ENCODE results near the gene TREM2.

TREM2 gene

DNA sequence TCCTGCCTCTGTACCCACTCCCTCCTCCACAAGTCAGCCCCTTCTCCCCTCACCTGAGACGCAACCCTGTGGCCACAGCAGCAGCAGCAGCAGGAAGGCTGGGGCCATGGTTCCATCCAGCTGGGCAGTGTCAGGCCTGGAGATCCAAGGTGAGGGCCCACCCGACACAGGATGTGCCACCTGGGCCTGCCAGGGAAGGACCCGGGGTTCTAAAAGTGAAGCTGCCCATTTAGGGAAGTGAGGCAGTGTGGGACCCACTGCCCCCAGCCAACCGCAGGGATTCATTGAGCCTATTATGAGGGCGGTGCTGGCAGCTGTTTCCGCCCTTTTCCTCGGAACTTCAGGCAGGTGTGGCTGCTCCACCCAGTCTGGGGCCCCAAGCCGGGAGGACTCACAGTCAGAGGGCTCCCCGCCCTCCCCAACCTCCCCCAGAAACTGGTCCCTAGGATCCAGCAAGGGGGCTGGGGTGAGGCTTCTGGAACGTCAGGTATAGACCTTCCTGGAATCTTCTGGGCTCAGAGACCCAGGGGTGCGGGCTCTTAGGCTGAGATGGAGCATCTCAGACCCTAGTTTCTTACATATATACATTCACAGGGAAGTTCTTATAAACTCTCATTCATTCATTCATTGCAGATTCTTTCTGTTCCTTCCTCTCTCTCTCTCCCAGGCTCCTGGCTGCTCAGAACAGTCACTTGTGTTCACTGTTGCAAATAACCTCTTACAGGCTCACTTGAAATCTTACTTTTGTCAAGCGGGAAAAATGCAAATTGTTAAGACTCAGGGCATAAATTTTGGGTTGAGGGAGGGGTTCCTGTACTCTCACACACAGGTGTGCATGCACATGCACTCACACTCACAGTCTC lies 38.2 kb upstream of the TREM2 start, which contains the start of gene TREML2:
TSS of gene TREML2 (minus strand) at position 249 of the 863 bp plus-strand sequence. CDS start at position 108, 141 bp downstream.
- no peaks in the 10 kb centered on the region for H3K9me3 Mint-ChIP-seq
- no peak for TF ChIP-seq CTCF (IDR thresholded peaks at IDR 0.05; ENCODE audit: unreplicated experiment in 3 of 3)
- peaks cover 4% of the 10 kb centered on the region for H3K4me1 Mint-ChIP-seq
- no peak within 1 kb of the TSS for H3K4me3 Mint-ChIP-seq
- H3K27ac Mint-ChIP-seq, result no peak within 1 kb of the TSS
- H3K36me3 Mint-ChIP-seq (ENCODE audit: low read depth), result no peaks in the 10 kb centered on the region
- H3K27me3 Mint-ChIP-seq (ENCODE audit: low read depth), result peaks cover 14% of the 10 kb centered on the region

DNA sequence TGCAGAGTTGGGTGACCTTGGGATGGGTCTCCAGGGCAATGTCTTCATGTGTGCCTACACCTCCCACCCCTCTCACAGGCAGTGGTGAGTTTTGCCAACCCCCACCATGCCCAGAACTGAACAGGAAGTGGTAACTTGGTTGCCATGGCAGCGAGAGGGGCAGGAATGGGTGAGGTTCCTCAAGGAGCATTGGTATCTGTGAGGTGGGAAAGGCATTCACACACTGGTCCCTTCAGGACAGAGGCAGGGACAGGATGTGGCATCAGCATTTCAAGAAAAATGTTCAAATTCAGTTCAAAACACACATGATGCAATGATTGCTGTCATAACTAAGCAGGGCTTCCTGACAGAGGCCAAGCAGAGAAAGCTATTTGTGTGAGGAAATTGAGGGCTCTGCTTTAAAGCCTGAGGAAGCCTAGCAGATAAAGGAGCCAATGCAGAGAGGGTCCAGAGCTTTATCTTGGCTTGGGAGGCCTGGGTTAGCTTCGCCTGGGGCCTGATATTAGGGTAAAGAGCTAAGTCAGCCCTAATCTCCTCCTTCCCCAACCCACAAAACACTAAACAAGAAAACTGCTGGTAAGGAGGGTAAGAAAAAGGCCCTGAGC lies 37.5 kb upstream of the TREM2 start:
- TF ChIP-seq CTCF (IDR thresholded peaks at IDR 0.05; ENCODE audit: unreplicated experiment in 3 of 3), result no peak
- peaks cover 4% of the 10 kb centered on the region for H3K4me1 Mint-ChIP-seq
- H3K9me3 Mint-ChIP-seq, result no peaks in the 10 kb centered on the region
- peaks cover 21% of the 10 kb centered on the region for H3K27me3 Mint-ChIP-seq (ENCODE audit: low read depth)
- no peak overlapping the region for H3K4me3 Mint-ChIP-seq
- no peaks in the 10 kb centered on the region for H3K36me3 Mint-ChIP-seq (ENCODE audit: low read depth)
- H3K27ac Mint-ChIP-seq, result no peak overlapping the region

DNA sequence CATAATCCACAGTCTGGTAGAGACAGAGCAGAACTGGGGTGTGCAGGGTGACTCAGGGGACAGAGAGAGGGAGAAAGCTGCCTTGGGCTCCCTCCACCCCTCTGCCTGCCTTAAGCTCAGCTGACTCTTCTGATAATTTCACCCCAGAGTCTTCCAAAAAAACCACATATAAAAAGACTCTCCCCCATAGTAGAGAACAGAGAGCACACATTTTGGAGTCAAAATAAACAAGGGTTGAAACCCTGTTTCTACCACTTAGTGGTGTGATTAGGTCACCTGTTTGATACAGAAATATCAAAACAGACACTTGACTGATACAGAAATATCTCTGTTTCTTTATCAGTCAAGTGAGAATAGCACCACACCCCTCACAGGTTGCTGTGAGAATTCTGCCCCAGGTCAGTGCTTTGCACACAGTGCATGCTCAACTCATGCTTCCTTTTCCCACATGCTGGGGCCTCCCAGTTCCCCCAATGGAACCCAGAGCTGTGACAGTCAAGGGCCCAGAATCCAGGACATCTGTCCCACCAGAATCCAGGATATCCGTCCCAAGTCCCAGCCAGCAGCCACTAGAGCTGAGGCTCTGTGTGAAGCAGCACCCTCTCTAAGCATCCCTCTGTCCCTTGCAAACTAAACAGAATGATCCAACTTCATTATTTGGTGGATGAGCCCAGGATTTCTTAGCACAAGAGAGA lies 36.8 kb upstream of the TREM2 start:
- Mint-ChIP-seq H3K36me3 (ENCODE audit: low read depth) (no peaks in the 10 kb centered on the region), H3K27ac (no peak overlapping the region), H3K27me3 (ENCODE audit: low read depth) (peaks cover 27% of the 10 kb centered on the region), H3K9me3 (no peaks in the 10 kb centered on the region), H3K4me1 (peaks cover 4% of the 10 kb centered on the region), H3K4me3 (no peak overlapping the region)
- TF ChIP-seq CTCF (IDR thresholded peaks at IDR 0.05; ENCODE audit: unreplicated experiment in 3 of 3), result no peak

GRCh38 chr6:41197234-41197633 lies 34.3 kb upstream of the TREM2 start:
- no peak overlapping the region for H3K27ac Mint-ChIP-seq

GRCh38 chr6:41194386-41194785 lies 31.5 kb upstream of the TREM2 start:
- H3K9me3 Mint-ChIP-seq, result peaks cover 2% of the 10 kb centered on the region
- peaks cover 3% of the 10 kb centered on the region for H3K4me1 Mint-ChIP-seq
- no peak overlapping the region for H3K4me3 Mint-ChIP-seq
- H3K27ac Mint-ChIP-seq, result no peak overlapping the region
- H3K36me3 Mint-ChIP-seq (ENCODE audit: low read depth), result no peaks in the 10 kb centered on the region
- H3K27me3 Mint-ChIP-seq (ENCODE audit: low read depth), result peaks cover 51% of the 10 kb centered on the region
- no peak for TF ChIP-seq CTCF (IDR thresholded peaks at IDR 0.05; ENCODE audit: unreplicated experiment in 3 of 3)

More at GRCh38 chr6:41197234-41197633, 34.3 kb upstream of the TREM2 start:
- TF ChIP-seq CTCF (IDR thresholded peaks at IDR 0.05; ENCODE audit: unreplicated experiment in 3 of 3), result no peak
- H3K4me3 Mint-ChIP-seq, result no peak overlapping the region
- peaks cover 47% of the 10 kb centered on the region for H3K27me3 Mint-ChIP-seq (ENCODE audit: low read depth)
- H3K36me3 Mint-ChIP-seq (ENCODE audit: low read depth), result no peaks in the 10 kb centered on the region
- peaks cover 4% of the 10 kb centered on the region for H3K4me1 Mint-ChIP-seq
- no peaks in the 10 kb centered on the region for H3K9me3 Mint-ChIP-seq

Measured in nephron (organoid).